Spleen (tissue), 7 donors: ENCODE results near the gene NACC1.

ENCODE experiments used
- CTCF ChIP-seq, 11 experiments: fragments of 200-600 bp in 7 of 11; fragments of 450-650 bp in 4 of 11; sonication (generic) in 4 of 11; IDR thresholded peaks in 8 of 11; conservative IDR thresholded peaks in 3 of 11; 1 replicate in 7 of 11; 2 replicates in 4 of 11; pipeline versions ENCODE4 v1.4.0 to v1.8.0; 2016 to 2021; ENCODE audit warnings: antibody characterized with exemption in 11 of 11, inconsistent platforms in 4 of 11, mild to moderate bottlenecking in 1 of 11
- POLR2AphosphoS5 ChIP-seq, 3 donors: sonication (generic); formaldehyde crosslinking; IDR thresholded peaks; one replicate each; pipeline ENCODE4 v1.5.1; 2017; ENCODE audit warnings: antibody characterized with exemption in 3 of 3
- donor health status: DM: no; HTN: no; CAD: no; lungs with moderate emphysema.
- donor health status: DM: no; HTN: no; CAD: no.
- donor health status: DM: no; HTN: no; CAD: no.

GRCh38 chr19:13118424-13119193 lies 545 bp downstream of the NACC1 start:
- TF ChIP-seq POLR2AphosphoS5 (IDR thresholded peaks at IDR 0.05) (no peak), CTCF (IDR thresholded peaks at IDR 0.05 in 8 of 11, conservative IDR thresholded peaks at IDR 0.05 in 3 of 11) (no peak)
